ENCODE measurements around the gene PCNX3.
A peak's percentile ranks its signal among the peaks of the same experiment; 100 is the strongest.

Gene PCNX3

GRCh38 chr11:65580756-65581155, 34.8 kb upstream of the PCNX3 start:
- DNase-seq (ENCODE audit: low read depth): no peak

GRCh38 chr11:65581928-65582327, 33.6 kb upstream of the PCNX3 start:
- no peak for DNase-seq (ENCODE audit: low read depth)

DNA sequence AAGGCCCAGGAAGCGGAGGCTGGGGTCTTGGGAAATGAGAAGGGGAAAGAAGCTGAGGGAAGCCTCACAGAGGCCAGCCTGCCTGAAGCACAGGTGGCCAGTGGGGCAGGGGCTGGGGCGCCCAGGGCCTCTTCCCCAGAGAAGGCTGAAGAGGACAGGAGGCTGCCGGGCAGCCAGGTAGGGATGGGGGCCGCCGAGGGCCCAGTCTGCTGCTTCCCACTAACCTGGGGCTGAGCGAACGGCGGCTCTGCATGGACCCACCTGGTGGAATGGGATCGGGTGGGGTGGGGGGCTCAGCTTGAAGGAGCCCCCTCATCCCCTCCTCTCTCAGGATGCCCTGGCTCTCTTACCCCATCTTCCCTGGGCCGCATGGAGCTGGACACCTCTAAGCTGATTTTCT, 32.0 kb upstream of the PCNX3 start:
- no peak for DNase-seq (ENCODE audit: low read depth)

- DNase-seq (ENCODE audit: low read depth): no peak
Measured at GRCh38 chr11:65584106-65584505, 31.5 kb upstream of the PCNX3 start.

- DNase-seq (ENCODE audit: low read depth): no peak
Measured at GRCh38 chr11:65584723-65585171, 30.8 kb upstream of the PCNX3 start.

DNA sequence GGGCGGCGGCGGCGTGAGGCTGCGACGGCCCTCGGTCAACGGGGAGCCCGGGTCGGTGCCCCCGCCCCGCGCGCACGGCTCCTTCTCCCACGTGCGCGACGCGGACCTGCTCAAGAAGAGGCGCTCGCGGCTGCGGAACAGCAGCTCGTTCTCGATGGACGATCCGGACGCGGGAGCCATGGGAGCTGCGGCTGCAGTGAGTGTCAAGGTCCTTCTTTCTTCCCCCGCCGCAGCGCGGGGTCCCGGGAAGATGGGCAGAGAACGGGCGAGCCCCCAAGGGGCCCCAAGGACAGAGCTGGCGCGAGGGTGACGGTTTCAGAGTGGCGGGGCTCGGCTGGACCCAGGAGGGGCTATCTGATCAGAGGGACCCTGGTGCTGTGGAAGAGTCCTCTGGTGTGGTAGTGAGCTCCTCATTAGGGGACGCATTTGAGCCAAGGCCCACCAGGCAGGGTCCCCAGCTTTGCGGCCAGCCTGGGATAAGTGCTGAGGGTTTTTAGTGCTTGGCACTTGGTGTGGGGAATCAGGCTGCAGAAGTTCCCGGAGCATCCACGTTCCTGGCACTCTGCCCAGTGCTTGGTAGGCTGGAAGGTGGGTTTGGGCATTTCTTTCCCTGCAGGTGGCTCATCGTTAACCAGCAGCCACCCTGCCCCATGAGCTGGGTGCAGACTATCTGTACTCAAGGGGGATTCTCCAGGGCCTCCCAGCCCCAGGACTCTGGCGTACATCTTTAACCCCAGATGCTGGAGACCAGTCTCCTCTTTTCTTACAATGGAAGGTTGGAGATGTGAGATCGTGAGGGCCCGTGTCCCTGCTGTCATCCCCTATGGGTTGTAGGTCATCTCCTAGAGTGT, 30.0 kb upstream of the PCNX3 start:
- no peak for DNase-seq (ENCODE audit: low read depth)

- no peak for DNase-seq (ENCODE audit: low read depth)
Measured at GRCh38 chr11:65586247-65586630, 29.3 kb upstream of the PCNX3 start.

DNA sequence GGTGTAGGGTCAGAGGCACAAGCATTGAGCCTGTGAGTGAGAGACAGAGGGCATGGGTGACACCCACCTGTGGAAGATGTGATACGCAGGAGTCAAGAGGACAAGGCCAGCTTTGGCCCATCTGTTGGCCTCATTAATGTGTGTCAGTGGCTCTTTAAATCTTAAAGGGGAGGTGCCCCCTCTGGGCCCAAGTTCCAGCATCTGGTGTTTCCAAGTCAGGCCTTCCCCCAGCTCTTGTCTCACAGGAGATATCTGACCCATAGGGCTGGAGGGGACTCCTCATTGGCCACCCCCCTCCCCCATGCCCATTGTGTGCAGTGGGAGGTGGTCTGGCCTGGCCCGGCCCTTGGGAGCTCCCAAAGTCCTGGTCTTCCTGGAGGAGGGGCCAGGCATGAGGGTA, 28.9 kb upstream of the PCNX3 start:
- DNase-seq (ENCODE audit: low read depth): no peak

- peak; percentile 42 for DNase-seq (ENCODE audit: low read depth)
Measured at GRCh38 chr11:65588199-65589054, 27.1 kb upstream of the PCNX3 start.

DNA sequence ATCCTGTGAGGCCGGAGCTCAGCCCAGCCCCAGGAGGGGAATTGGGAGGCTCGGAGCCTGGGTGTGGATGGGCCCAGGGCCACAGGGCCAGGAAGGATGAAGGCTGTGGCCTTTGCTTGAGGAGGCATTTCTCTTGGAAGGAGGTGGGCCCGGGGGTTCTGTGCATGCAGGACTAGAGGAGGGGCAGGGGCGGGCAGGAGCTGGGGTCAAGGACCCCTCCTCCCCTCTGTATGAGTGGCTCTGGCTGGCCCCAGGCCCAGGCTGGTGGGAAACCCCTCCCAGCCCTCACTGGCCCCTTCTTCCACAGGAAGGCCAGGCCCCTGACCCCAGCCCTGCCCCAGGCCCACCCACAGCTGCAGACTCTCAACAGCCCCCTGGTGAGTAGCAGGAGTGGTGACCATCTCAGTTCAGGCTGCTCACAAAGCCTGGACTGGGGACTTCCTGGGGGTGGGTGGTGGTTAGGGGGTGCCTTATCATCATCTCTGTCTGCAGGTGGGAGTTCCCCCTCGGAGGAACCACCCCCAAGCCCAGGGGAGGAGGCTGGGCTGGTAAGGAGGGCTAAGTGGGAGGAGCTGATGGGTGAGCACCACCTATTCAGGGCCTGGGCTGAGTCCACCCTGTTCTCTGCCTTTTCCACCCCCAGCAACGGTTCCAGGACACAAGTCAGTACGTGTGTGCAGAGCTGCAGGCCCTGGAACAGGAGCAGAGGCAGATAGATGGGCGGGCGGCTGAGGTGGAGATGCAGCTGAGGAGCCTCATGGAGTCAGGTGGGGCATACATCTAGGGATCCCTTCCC, 25.9 kb upstream of the PCNX3 start:
- no peak for DNase-seq (ENCODE audit: low read depth)

- no peak for DNase-seq (ENCODE audit: low read depth)
Measured at GRCh38 chr11:65590240-65590738, 25.3 kb upstream of the PCNX3 start.

- no peak for DNase-seq (ENCODE audit: low read depth)
Measured at GRCh38 chr11:65591939-65592857, 23.4 kb upstream of the PCNX3 start.

DNA sequence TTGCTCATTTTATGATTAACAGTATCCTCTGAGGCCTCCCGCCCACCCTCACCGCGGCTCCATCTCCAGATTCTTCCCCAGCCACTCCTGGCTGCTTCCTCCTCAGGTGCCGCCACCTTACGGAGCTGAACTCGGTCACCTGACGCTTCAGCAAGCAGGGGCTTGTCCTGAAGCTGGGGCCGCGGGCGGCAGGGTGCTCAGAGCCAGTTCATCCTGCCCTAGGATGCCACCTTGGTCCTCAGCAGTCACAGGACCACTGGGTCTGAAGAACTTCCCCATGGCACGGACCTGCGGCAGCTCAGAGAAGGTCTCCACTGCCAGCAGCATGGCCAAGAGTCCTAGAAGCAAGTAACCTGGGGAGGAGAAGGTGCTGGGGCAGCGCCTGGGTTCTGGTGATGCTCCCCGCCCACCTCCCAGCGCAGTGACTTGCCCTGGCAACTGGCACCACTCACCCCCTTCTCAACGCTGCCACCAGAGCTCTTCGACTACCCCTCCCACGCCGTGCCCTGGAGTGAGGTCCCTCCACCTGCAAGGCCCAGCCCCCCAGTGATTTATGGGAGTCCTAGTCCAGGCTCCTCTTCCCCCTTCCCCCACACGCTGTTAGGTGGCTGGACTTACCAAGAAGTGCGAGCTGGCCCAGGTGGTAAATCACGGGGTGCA, 22.6 kb upstream of the PCNX3 start:
- DNase-seq (ENCODE audit: low read depth): no peak

GRCh38 chr11:65593518-65594414, 21.8 kb upstream of the PCNX3 start:
- DNase-seq (ENCODE audit: low read depth): no peak

DNA sequence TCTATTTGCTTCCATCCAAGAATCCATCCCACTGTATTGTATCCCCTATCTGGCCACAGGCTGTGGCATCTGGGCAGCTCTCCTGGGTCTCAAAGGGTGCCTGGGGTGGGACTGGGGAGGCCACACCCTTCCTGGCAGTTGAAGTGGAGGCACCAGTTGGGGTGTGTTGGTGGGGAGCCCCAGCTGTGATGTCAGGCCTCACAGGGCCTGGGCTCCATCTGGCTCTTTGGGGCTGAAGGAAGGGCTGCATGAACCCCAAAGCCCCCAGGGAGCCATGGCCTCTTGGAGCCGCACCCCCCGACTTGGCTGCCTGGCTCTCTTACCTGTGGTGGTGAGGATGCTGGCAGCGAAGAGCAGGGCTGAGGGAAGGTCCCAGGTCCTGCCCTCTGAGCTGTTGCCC, 20.4 kb upstream of the PCNX3 start:
- DNase-seq (ENCODE audit: low read depth): no peak

DNA sequence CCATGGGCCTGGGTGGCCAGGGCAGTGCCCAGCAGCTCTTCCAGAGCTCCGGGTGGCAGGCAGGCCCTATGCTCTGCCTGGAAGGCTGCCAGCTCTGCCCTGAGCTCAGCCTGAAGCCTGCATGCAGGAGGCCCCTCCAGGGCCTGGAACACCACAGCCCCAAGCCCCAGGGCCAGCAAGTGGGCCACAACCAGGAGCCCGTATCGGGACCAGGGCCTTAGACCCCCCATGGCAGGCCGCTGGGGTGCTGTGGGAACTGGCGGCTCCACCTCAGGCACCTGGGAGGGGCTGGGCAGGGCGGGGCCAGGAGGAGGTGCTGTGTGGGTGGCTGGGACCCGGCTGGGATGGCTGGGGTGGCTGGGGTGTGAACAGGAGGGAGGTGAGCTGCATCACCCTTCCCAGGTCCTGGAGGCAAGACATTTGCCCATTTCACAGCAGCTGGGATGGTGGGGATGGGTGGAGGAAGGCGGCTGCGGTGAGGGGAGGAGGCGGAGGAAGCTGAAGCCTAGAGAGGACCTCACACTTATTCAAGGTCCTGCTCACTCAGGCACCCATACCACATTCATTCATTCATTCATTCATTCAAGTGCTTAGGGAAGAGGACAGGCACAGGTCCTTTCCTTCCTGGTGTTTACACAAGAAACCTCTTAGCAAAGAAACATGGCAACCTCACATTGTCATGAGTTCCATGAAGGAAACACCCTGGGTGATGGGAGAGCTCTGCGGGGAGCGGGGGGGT, 19.9 kb upstream of the PCNX3 start, which contains the start of gene KCNK7:
KCNK7 (minus strand) TSS at position 258 of the 739 bp plus-strand sequence; CDS start at position 230, 28 bp downstream.
- DNase-seq (ENCODE audit: low read depth): no peak

DNA sequence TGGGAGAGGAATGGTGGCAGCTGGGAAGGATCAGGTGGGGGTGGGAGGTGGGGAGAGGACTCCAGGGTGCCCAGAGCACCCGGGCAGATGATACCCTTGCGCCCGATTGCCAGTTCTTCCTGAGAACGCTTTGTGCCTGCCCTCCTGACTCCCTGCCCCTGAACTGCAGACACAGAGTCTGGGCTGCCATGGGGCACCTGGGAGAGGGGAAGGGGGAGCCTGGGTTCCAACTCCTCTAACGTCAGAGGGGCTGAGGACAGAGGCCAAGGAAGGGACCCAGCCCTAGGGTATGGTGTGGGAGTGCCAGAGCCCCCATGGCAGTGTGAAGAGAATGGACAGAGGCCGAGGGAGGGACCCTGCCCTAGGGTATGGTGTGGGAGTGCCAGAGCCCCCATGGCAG, 19.1 kb upstream of the PCNX3 start:
- no peak for DNase-seq (ENCODE audit: low read depth)

GRCh38 chr11:65598258-65598699, 17.3 kb upstream of the PCNX3 start:
- no peak for DNase-seq (ENCODE audit: low read depth)
